Neural cell (in vitro differentiated cells): ENCODE data around the gene CHKA. TPM values are rescaled to one million over a fixed set of nuclear protein-coding genes. Genes with fewer than 3 reads are reported as not detected.

ENCODE experiments used
- H2AFZ ChIP-seq: fragments of 200-600, 300-800 bp; sonication (generic), shearing (Covaris generic); 2 replicates; pipeline ENCODE4 v1.6.0; 2014; ENCODE audit warnings: low read depth, mild to moderate bottlenecking, antibody characterized with exemption, low read length, moderate library complexity
- H3F3A ChIP-seq: fragments of 200-600 bp; shearing (Covaris generic); 2 replicates; pipeline ENCODE4 v1.6.1; 2016; ENCODE audit warnings: mild to moderate bottlenecking, moderate library complexity, mixed read lengths, antibody characterized with exemption, low read length; ENCODE audit not compliant: insufficient read depth, poor library complexity, severe bottlenecking
- H3K27ac ChIP-seq: fragments of 200-600, 300-800 bp; sonication (generic), shearing (Covaris generic); 2 replicates; pipeline ENCODE4 v1.5.1; 2014; ENCODE audit warnings: mild to moderate bottlenecking, low read length, moderate library complexity
- H3K27me3 ChIP-seq: fragments of 300-800, 200-600 bp; sonication (generic), shearing (Covaris generic); 2 replicates; pipeline ENCODE4 v1.6.0; 2014; ENCODE audit warnings: mild to moderate bottlenecking, low read depth, low read length, moderate library complexity; ENCODE audit not compliant: insufficient read depth
- H3K36me3 ChIP-seq: fragments of 300-800, 200-600 bp; sonication (generic), shearing (Covaris generic); 2 replicates; pipeline ENCODE4 v1.5.1; 2014; ENCODE audit warnings: mild to moderate bottlenecking, antibody characterized with exemption, low read length, moderate library complexity; ENCODE audit not compliant: insufficient read depth
- H3K4me2 ChIP-seq: fragments of 300-800, 200-600 bp; sonication (generic), shearing (Covaris generic); 2 replicates; pipeline ENCODE4 v1.6.0; 2014; ENCODE audit warnings: mild to moderate bottlenecking, low read length
- H3K4me3 ChIP-seq: fragments of 300-800, 200-600 bp; sonication (generic), shearing (Covaris generic); 2 replicates; pipeline ENCODE4 v1.5.1; 2014; ENCODE audit warnings: mild to moderate bottlenecking, low read length, moderate library complexity
- H3K79me2 ChIP-seq: fragments of 200-600 bp; shearing (Covaris generic); replicated peaks from 2 replicates; pipeline ENCODE4 v1.6.0; 2014; ENCODE audit warnings: mild to moderate bottlenecking, low read length, moderate library complexity; ENCODE audit not compliant: insufficient read depth
- H3K9ac ChIP-seq: fragments of 300-800, 200-600 bp; sonication (generic), shearing (Covaris generic); 2 replicates; pipeline ENCODE4 v1.6.1; 2016; ENCODE audit warnings: mild to moderate bottlenecking, low read length, mixed read lengths
- H3K9me2 ChIP-seq: fragments of 200-600 bp; shearing (Covaris generic); 2 replicates; pipeline ENCODE4 v1.6.1; 2016; ENCODE audit warnings: mild to moderate bottlenecking, low read length, mixed read lengths; ENCODE audit not compliant: insufficient read depth
- H3K9me3 ChIP-seq: fragments of 200-600, 300-800 bp; sonication (generic), shearing (Covaris generic); 2 replicates; pipeline ENCODE4 v1.6.1; 2016; ENCODE audit warnings: mild to moderate bottlenecking, mixed run types, low read length, moderate library complexity, mixed read lengths
- H4K20me1 ChIP-seq: fragments of 200-600 bp; shearing (Covaris generic); 2 replicates; pipeline ENCODE4 v1.6.1; 2016; ENCODE audit warnings: mild to moderate bottlenecking, mixed run types; ENCODE audit not compliant: insufficient read depth
- CTCF ChIP-seq: fragments of 450-650 bp; IDR thresholded peaks from 2 replicates; pipeline ENCODE4 v1.5.1; 2014; ENCODE audit warnings: antibody characterized with exemption, mild to moderate bottlenecking, moderate library complexity; ENCODE audit not compliant: poor library complexity, severe bottlenecking
- EP300 ChIP-seq: fragments of 450-650 bp; conservative IDR thresholded peaks from 2 replicates; pipeline ENCODE4 v1.6.1; 2014; ENCODE audit warnings: antibody characterized with exemption, mild to moderate bottlenecking, moderate library complexity; ENCODE audit not compliant: poor library complexity, severe bottlenecking
- EZH2 ChIP-seq: fragments of 200-600, 300-800 bp; shearing (Covaris generic), sonication (generic); IDR thresholded peaks from 2 replicates; pipeline ENCODE4 v1.6.1; 2014; ENCODE audit warnings: antibody characterized with exemption, low read length, borderline replicate concordance, mild to moderate bottlenecking; ENCODE audit not compliant: insufficient read depth, poor library complexity, severe bottlenecking
- MXI1 ChIP-seq: fragments of 450-650 bp; conservative IDR thresholded peaks from 2 replicates; pipeline ENCODE4 v1.6.1; 2014; ENCODE audit warnings: antibody characterized with exemption, mild to moderate bottlenecking; ENCODE audit not compliant: poor library complexity, severe bottlenecking
- POLR2AphosphoS5 ChIP-seq: IDR thresholded peaks from 2 replicates; pipeline ENCODE4 v1.6.1; 2012
- RAD21 ChIP-seq: fragments of 450-650 bp; conservative IDR thresholded peaks from 2 replicates; pipeline ENCODE4 v1.6.1; 2014; ENCODE audit warnings: antibody characterized with exemption, mild to moderate bottlenecking, moderate library complexity
- REST ChIP-seq: IDR thresholded peaks from 2 replicates; pipeline ENCODE4 v1.6.1; 2012; ENCODE audit warnings: borderline replicate concordance
- SMC3 ChIP-seq: fragments of 450-650 bp; conservative IDR thresholded peaks from 2 replicates; pipeline ENCODE4 v1.6.1; 2014; ENCODE audit warnings: antibody characterized with exemption, mild to moderate bottlenecking, moderate library complexity; ENCODE audit not compliant: poor library complexity
- TAF1 ChIP-seq: IDR thresholded peaks from 2 replicates; pipeline ENCODE4 v1.6.1; 2012; ENCODE audit warnings: low read depth
- polyA plus RNA-seq: library from polyadenylated mRNA; depleted of rRNA; stranded (reverse); fragments of >200 nt; gene quantifications from 2 replicates; pipeline ENCODE4 v1.2.3, GENCODE V29; 2014

Gene CHKA
- polyA plus RNA-seq, 1 donor from 2014 or later: 90.0 TPM

- Histone ChIP-seq H3K79me2 (peaks cover 12% of the 10 kb centered on the region), H3K27ac (no peak overlapping the region), H3K4me2 (no peak overlapping the region)
These were observed 85.8 kb downstream of the CHKA start for GRCh38 chr11:68035266-68035876.

GRCh38 chr11:68033708-68034045 is 87.5 kb downstream of the CHKA start:
- no peaks in the 10 kb centered on the region for H3K36me3 ChIP-seq
- no peak overlapping the region for H3K4me2 ChIP-seq
- no peaks in the 10 kb centered on the region for H4K20me1 ChIP-seq
- peaks cover 12% of the 10 kb centered on the region for H3K79me2 ChIP-seq
- no peak overlapping the region for H3K9ac ChIP-seq
- H3K9me3 ChIP-seq: no peaks in the 10 kb centered on the region
- TF ChIP-seq SMC3 (no peak), TAF1 (no peak), EP300 (no peak)
- H2AFZ ChIP-seq: no peak overlapping the region
- no peaks in the 10 kb centered on the region for H3F3A ChIP-seq
- H3K27ac ChIP-seq: no peak overlapping the region
- H3K4me3 ChIP-seq: no peak overlapping the region
- H3K9me2 ChIP-seq: no peaks in the 10 kb centered on the region
- no peaks in the 10 kb centered on the region for H3K27me3 ChIP-seq

More at GRCh38 chr11:68035266-68035876, 85.8 kb downstream of the CHKA start:
- TF ChIP-seq MXI1: no peak
- TF ChIP-seq RAD21: no peak
- no peak for TF ChIP-seq POLR2AphosphoS5
- TF ChIP-seq EP300: no peak
- no peak for TF ChIP-seq SMC3
- no peak for TF ChIP-seq EZH2
- TF ChIP-seq REST: no peak
- Histone ChIP-seq H3K27me3 (no peaks in the 10 kb centered on the region), H2AFZ (no peak overlapping the region), H3K36me3 (no peaks in the 10 kb centered on the region), H3K9ac (no peak overlapping the region), H3K9me3 (no peaks in the 10 kb centered on the region), H3K9me2 (no peaks in the 10 kb centered on the region), H3F3A (no peaks in the 10 kb centered on the region), H3K4me3 (no peak overlapping the region), H4K20me1 (no peaks in the 10 kb centered on the region)

- Histone ChIP-seq H3K27ac (no peak overlapping the region), H3K9ac (no peak overlapping the region), H3K9me3 (no peaks in the 10 kb centered on the region), H4K20me1 (no peaks in the 10 kb centered on the region), H3K4me2 (no peak overlapping the region), H3F3A (no peaks in the 10 kb centered on the region), H2AFZ (no peak overlapping the region), H3K36me3 (no peaks in the 10 kb centered on the region), H3K4me3 (no peak overlapping the region), H3K79me2 (peaks cover 12% of the 10 kb centered on the region), H3K9me2 (no peaks in the 10 kb centered on the region), H3K27me3 (no peaks in the 10 kb centered on the region)
- TF ChIP-seq CTCF: no peak
- TF ChIP-seq EZH2: no peak
- no peak for TF ChIP-seq RAD21
- no peak for TF ChIP-seq EP300
- no peak for TF ChIP-seq SMC3
These were observed 88.0 kb downstream of the CHKA start for GRCh38 chr11:68032997-68033707.
